ENCODE data around the gene PHTF2. TPM values are rescaled to one million over a fixed set of nuclear protein-coding genes. Genes with fewer than 3 reads are reported as not detected.

Gene PHTF2
- total RNA-seq (10 to 100 TPM; 48.2 to 88.7 (median 66.3) TPM), polyA plus RNA-seq (100 to 1,000 TPM in 1 of 3 donors, 10 to 100 TPM in 2; 16.7 to 101 (median 42.3) TPM)
- long read RNA-seq, donor 1, full-length matches to known transcripts, result 5 of 16 reads
- long read RNA-seq, donor 1, partial matches to known transcripts, result 4 of 16 reads
- long read RNA-seq, donor 1, other reads (novel, unspliced or antisense), result 7 of 16 reads
- long read RNA-seq, donor 2, full-length matches to known transcripts, result 35 of 91 reads
- long read RNA-seq, donor 2, partial matches to known transcripts, result 18 of 91 reads
- long read RNA-seq, donor 2, other reads (novel, unspliced or antisense), result 38 of 91 reads

DNA sequence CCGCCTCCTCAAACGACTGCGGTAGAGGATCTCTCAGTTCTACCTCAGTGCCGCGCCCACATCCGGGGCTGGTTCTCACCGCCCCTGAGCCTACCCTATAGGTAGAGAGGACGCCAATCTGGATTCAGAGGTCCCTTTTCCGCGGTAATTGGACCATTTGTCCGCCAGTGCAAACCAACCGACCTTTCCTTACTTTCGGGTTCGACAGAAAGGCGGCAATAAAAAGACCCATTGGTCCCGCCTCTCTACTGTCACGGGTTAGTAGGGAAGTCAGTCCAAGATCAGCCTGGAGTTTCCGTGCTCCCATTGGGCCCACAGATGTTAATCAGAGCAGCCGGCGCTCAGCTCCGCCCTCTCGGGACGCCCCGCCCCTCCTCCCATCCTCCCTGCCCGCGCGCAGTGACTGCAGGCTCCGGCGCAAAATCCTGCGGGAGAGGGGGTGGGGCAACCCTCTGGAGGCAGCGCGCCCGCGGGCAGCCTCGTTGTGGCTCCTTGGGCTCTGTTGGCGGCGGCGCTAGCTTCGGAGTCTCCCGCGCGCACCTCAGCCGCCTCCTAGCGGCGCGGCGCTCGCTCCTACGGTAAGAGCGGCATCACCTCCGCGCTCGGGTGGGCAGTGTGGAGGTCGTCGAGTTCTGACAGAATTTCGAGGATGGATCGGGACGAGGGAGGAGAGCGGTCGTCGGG, at the start of gene PHTF2, which contains the start of gene TMEM60:
TSS of gene PHTF2 (plus strand) at position 380 of the 684 bp plus-strand sequence.
TSS of gene TMEM60 (minus strand) at position 41 of the 684 bp plus-strand sequence. CDS start 4,061 bp downstream, outside the sequence.
- H3K4me3 ChIP-seq, result peak within 1 kb of the TSS; percentile 95
- peak; percentile 98 to 99 for DNase-seq
- ATAC-seq, result peak; percentile 86 to 94 (median 88)
- peaks cover 44% of the 10 kb centered on the region for H3K4me1 ChIP-seq
- no peaks in the 10 kb centered on the region for H3K36me3 ChIP-seq (ENCODE audit: insufficient read depth in 1 of 2, low read depth in 1 of 2)
- TF ChIP-seq, protein P1, sequence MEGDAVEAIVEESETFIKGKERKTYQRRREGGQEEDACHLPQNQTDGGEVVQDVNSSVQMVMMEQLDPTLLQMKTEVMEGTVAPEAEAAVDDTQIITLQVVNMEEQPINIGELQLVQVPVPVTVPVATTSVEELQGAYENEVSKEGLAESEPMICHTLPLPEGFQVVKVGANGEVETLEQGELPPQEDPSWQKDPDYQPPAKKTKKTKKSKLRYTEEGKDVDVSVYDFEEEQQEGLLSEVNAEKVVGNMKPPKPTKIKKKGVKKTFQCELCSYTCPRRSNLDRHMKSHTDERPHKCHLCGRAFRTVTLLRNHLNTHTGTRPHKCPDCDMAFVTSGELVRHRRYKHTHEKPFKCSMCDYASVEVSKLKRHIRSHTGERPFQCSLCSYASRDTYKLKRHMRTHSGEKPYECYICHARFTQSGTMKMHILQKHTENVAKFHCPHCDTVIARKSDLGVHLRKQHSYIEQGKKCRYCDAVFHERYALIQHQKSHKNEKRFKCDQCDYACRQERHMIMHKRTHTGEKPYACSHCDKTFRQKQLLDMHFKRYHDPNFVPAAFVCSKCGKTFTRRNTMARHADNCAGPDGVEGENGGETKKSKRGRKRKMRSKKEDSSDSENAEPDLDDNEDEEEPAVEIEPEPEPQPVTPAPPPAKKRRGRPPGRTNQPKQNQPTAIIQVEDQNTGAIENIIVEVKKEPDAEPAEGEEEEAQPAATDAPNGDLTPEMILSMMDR (IDR thresholded peaks at IDR 0.05), result peak; percentile 50
- peak within 1 kb of the TSS; percentile 98 for H3K27ac ChIP-seq
- H3K27me3 ChIP-seq (ENCODE audit: insufficient read depth in 3 of 3, low read length in 2 of 3), result no peaks in the 10 kb centered on the region
- 0 to 1% (median 0%) methylated on average over 44 to 61 of the region's 61 CpGs for WGBS, 3 donors
- intact Hi-C loops (cut with DNase I), result loop anchor here (5.0 to 10.0 kb wide), 4 partner anchors 39 to 86 kb away; no protein-coding TSS in a partner anchor
- H3K9me3 ChIP-seq, result no peaks in the 10 kb centered on the region

GRCh38 chr7:77752016-77752415, 46.6 kb upstream of the PHTF2 start:
- no peak overlapping the region for H3K4me3 ChIP-seq
- H3K4me1 ChIP-seq, result peaks cover 22% of the 10 kb centered on the region
- ATAC-seq, result peak in 3 of 4 donors; percentile 33 to 60 (median 50)
- H3K36me3 ChIP-seq (ENCODE audit: insufficient read depth in 1 of 2, low read depth in 1 of 2), result peaks cover 0 to 8% of the 10 kb centered on the region in 2 donors
- no peaks in the 10 kb centered on the region for H3K9me3 ChIP-seq
- intact Hi-C loops (cut with DNase I), result loop anchor here (10.0 kb wide), 2 partner anchors 307 to 497 kb away; no protein-coding TSS in a partner anchor
- DNase-seq, result no peak
- TF ChIP-seq, protein P1 (IDR thresholded peaks at IDR 0.05), result no peak
- H3K27ac ChIP-seq, result no peak overlapping the region
- 69 to 79% (median 71%) methylated on average over 2 of the region's 2 CpGs for WGBS, 3 donors
- H3K27me3 ChIP-seq (ENCODE audit: insufficient read depth in 3 of 3, low read length in 2 of 3), result no peaks in the 10 kb centered on the region

GRCh38 chr7:77753173-77753572, 45.4 kb upstream of the PHTF2 start:
- H3K9me3 ChIP-seq, result no peaks in the 10 kb centered on the region
- no peaks in the 10 kb centered on the region for H3K27me3 ChIP-seq (ENCODE audit: insufficient read depth in 3 of 3, low read length in 2 of 3)
- H3K27ac ChIP-seq, result no peak overlapping the region
- peaks cover 32% of the 10 kb centered on the region for H3K4me1 ChIP-seq
- TF ChIP-seq, protein P1 (IDR thresholded peaks at IDR 0.05), result no peak
- ATAC-seq (no peak), DNase-seq (no peak)
- H3K36me3 ChIP-seq (ENCODE audit: insufficient read depth in 1 of 2, low read depth in 1 of 2), result peaks cover 0 to 8% of the 10 kb centered on the region in 2 donors
- 29 to 88% (median 43%) methylated on average over 1 of the region's 1 CpG for WGBS, 3 donors
- intact Hi-C loops (cut with DNase I), result loop anchor here (10.0 kb wide), 2 partner anchors 308 to 498 kb away; no protein-coding TSS in a partner anchor
- H3K4me3 ChIP-seq, result no peak overlapping the region

- H3K4me3 ChIP-seq, result no peak overlapping the region
- H3K27ac ChIP-seq, result no peak overlapping the region
- H3K27me3 ChIP-seq (ENCODE audit: insufficient read depth in 3 of 3, low read length in 2 of 3), result no peaks in the 10 kb centered on the region
- H3K36me3 ChIP-seq (ENCODE audit: insufficient read depth in 1 of 2, low read depth in 1 of 2), result no peaks in the 10 kb centered on the region
- DNase-seq (no peak), ATAC-seq (no peak)
- intact Hi-C loops (cut with DNase I), result loop anchor here (10.0 kb wide), 2 partner anchors 313 to 503 kb away; no protein-coding TSS in a partner anchor
- peaks cover 36% of the 10 kb centered on the region for H3K4me1 ChIP-seq
- 21 to 45% (median 27%) methylated on average over 1 of the region's 1 CpG for WGBS, 3 donors
- no peaks in the 10 kb centered on the region for H3K9me3 ChIP-seq
- TF ChIP-seq, protein P1 (IDR thresholded peaks at IDR 0.05), result no peak
Observed at GRCh38 chr7:77757589-77757988, 41.0 kb upstream of the PHTF2 start.

Data from psoas muscle (tissue), 8 donors.